Endothelial cell of umbilical vein (primary cell): ENCODE results near the gene SELL.

ENCODE experiments used
- JUN ChIP-seq: IDR thresholded peaks from 2 replicates; pipeline ENCODE4 v1.6.1; 2011; ENCODE audit warnings: borderline replicate concordance, low read depth; ENCODE audit not compliant: insufficient read length, insufficient read depth
- POLR2AphosphoS5 ChIP-seq: IDR thresholded peaks from 2 replicates; pipeline ENCODE4 v1.6.1; 2012; ENCODE audit warnings: low read depth, mild to moderate bottlenecking, control low read depth, low read length, moderate library complexity; ENCODE audit not compliant: insufficient read depth
- TF ChIP-seq, protein P1 (sequence below), 2 donors: IDR thresholded peaks; 1 replicate in 1 of 2; 2 replicates in 1 of 2; pipeline ENCODE4 v1.5.1; 2011; ENCODE audit warnings: low read length in 2 of 2, mild to moderate bottlenecking in 2 of 2, moderate library complexity in 2 of 2, control low read depth in 1 of 2, inconsistent platforms in 1 of 2, low read depth in 1 of 2; ENCODE audit not compliant: insufficient read depth in 1 of 2; ENCODE audit errors: extremely low read depth in 1 of 2

DNA sequence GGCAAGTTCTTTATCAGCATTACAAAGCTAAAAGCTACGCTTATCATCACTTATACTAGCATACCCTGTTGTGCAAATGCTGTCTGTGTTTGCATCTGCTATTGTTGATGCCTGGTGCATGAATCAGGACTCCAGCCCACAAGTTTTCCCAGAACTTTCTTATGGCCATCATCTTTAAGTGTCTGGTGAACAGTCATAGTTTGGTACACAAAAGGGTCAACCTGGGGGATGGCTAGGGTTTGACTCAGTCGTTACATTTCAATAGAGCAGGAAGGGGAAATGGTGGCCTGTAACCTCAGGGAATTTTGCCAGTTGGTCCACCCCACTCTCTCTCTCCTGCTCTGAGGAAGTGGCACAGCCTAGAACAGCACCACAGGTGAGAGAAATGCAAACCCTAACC lies 35.4 kb downstream of the SELL start:
- TF ChIP-seq JUN: peak; percentile 58
- TF ChIP-seq, protein P1, sequence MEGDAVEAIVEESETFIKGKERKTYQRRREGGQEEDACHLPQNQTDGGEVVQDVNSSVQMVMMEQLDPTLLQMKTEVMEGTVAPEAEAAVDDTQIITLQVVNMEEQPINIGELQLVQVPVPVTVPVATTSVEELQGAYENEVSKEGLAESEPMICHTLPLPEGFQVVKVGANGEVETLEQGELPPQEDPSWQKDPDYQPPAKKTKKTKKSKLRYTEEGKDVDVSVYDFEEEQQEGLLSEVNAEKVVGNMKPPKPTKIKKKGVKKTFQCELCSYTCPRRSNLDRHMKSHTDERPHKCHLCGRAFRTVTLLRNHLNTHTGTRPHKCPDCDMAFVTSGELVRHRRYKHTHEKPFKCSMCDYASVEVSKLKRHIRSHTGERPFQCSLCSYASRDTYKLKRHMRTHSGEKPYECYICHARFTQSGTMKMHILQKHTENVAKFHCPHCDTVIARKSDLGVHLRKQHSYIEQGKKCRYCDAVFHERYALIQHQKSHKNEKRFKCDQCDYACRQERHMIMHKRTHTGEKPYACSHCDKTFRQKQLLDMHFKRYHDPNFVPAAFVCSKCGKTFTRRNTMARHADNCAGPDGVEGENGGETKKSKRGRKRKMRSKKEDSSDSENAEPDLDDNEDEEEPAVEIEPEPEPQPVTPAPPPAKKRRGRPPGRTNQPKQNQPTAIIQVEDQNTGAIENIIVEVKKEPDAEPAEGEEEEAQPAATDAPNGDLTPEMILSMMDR (IDR thresholded peaks at IDR 0.05; ENCODE audit: extremely low read depth in 1 of 2, insufficient read depth in 1 of 2, low read depth in 1 of 2, low read length in 2 of 2): no peak
- TF ChIP-seq POLR2AphosphoS5: peak; percentile 80
